ENCODE data around the gene CCDC85A. TPM values are rescaled to one million over a fixed set of nuclear protein-coding genes. Genes with fewer than 3 reads are reported as not detected.
"Not testable (repeated sequence)": the region's sequence is repeated elsewhere in the genome, so short reads cannot be mapped to it uniquely, and the experiment has no call there.

CCDC85A gene
- total RNA-seq, 1 donor from 2014 or later, result 0.70 TPM

- Mint-ChIP-seq H3K27ac (ENCODE audit: unreplicated experiment) (no peak overlapping the region), H3K27me3 (ENCODE audit: low read depth) (peaks cover 17% of the 10 kb centered on the region), H3K9me3 (ENCODE audit: low read depth) (no peaks in the 10 kb centered on the region), H3K36me3 (ENCODE audit: low read depth) (no peaks in the 10 kb centered on the region), H3K4me3 (ENCODE audit: unreplicated experiment) (no peak overlapping the region), H3K4me1 (ENCODE audit: low read depth) (no peaks in the 10 kb centered on the region)
- TF ChIP-seq, protein P1, sequence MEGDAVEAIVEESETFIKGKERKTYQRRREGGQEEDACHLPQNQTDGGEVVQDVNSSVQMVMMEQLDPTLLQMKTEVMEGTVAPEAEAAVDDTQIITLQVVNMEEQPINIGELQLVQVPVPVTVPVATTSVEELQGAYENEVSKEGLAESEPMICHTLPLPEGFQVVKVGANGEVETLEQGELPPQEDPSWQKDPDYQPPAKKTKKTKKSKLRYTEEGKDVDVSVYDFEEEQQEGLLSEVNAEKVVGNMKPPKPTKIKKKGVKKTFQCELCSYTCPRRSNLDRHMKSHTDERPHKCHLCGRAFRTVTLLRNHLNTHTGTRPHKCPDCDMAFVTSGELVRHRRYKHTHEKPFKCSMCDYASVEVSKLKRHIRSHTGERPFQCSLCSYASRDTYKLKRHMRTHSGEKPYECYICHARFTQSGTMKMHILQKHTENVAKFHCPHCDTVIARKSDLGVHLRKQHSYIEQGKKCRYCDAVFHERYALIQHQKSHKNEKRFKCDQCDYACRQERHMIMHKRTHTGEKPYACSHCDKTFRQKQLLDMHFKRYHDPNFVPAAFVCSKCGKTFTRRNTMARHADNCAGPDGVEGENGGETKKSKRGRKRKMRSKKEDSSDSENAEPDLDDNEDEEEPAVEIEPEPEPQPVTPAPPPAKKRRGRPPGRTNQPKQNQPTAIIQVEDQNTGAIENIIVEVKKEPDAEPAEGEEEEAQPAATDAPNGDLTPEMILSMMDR (IDR thresholded peaks at IDR 0.05), result no peak
- no peak for DNase-seq (ENCODE audit: low spot score)
Observed at GRCh38 chr2:56151841-56152240, 31.9 kb upstream of the CCDC85A start.

DNA sequence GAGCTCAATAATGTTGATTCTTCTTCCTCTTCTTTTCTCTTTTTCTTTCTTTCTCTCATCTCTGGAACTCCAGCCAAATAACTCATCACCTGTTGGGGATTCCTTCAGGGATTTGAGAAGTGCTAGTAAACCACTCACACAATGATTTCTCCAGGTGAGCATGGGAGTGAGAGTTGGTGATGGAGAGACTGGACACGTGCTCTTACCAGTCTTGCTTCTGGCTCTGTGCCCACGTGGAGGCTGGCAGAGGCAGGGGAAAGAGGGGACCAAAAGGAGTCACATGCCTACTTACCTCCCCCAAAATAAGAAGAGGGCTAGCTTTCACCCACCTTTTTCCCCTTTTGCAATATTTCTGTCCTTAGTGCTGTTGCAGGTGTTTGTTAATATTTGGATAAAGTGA is 28.6 kb upstream of the CCDC85A start:
- TF ChIP-seq, protein P1 (IDR thresholded peaks at IDR 0.05), result no peak
- no peak for DNase-seq (ENCODE audit: low spot score)
- Mint-ChIP-seq H3K27me3 (ENCODE audit: low read depth) (peaks cover 20% of the 10 kb centered on the region), H3K36me3 (ENCODE audit: low read depth) (no peaks in the 10 kb centered on the region), H3K27ac (ENCODE audit: unreplicated experiment) (no peak overlapping the region), H3K4me1 (ENCODE audit: low read depth) (no peaks in the 10 kb centered on the region), H3K9me3 (ENCODE audit: low read depth) (no peaks in the 10 kb centered on the region), H3K4me3 (ENCODE audit: unreplicated experiment) (no peak overlapping the region)

- peaks cover 15% of the 10 kb centered on the region for H3K27me3 Mint-ChIP-seq (ENCODE audit: low read depth)
Observed at GRCh38 chr2:56159875-56160274, 23.9 kb upstream of the CCDC85A start.

DNA sequence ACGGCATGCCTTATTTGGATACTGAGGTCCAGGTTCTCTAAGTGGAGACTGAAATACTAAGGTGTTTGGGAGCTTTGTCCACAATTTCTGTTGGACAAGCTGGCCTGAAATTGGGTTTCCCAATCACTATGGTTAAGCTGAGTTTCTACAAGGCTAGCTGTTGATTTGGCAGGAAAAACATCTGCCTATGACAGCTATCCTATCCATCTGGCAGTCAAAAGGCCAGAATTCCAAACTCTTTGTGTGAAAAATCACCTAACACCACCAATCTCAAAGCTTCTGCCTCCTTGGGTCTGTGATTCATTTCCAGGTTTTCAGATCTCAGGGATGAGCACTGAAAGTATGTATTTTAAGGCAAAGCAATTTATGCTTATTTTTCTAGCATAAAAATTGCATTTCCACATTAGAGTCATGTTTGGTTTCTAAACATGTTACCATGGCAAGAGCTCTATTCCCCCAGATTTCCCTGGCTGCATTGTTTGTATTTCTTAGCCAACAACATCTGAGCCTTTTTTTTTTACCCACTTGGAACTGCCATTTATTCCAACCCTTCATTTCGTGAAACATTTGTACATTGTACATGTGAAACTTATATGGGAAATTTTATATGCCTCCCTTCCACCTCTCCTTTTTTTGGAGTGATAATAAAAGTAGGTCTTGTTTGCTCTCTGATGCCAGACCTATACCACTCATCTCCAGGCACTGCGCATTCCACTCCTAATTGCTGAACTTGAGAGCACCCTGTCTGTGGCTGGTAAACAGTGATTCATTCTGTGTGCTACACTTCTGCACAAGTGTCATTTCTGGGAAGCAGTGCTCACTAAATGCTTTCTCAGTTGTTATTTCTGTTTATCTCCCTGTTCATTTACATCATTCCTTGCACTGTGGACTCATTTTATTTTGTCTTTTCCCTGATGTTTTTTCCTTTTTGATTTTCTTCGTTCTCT is 15.9 kb upstream of the CCDC85A start:
- Mint-ChIP-seq H3K4me3 (ENCODE audit: unreplicated experiment) (no peak overlapping the region), H3K27ac (ENCODE audit: unreplicated experiment) (no peak overlapping the region), H3K36me3 (ENCODE audit: low read depth) (no peaks in the 10 kb centered on the region), H3K4me1 (ENCODE audit: low read depth) (no peaks in the 10 kb centered on the region), H3K27me3 (ENCODE audit: low read depth) (peaks cover 31% of the 10 kb centered on the region), H3K9me3 (ENCODE audit: low read depth) (peaks cover 5% of the 10 kb centered on the region)
- DNase-seq (ENCODE audit: low spot score), result no peak
- TF ChIP-seq, protein P1 (IDR thresholded peaks at IDR 0.05), result no peak

More at GRCh38 chr2:56159875-56160274, 23.9 kb upstream of the CCDC85A start:
- not testable (repeated sequence) for DNase-seq (ENCODE audit: low spot score); H3K4me1 Mint-ChIP-seq (ENCODE audit: low read depth); H3K4me3 Mint-ChIP-seq (ENCODE audit: unreplicated experiment); H3K27ac Mint-ChIP-seq (ENCODE audit: unreplicated experiment); H3K9me3 Mint-ChIP-seq (ENCODE audit: low read depth); H3K36me3 Mint-ChIP-seq (ENCODE audit: low read depth)

- Mint-ChIP-seq H3K4me1 (ENCODE audit: low read depth) (no peaks in the 10 kb centered on the region), H3K27ac (ENCODE audit: unreplicated experiment) (no peak overlapping the region), H3K36me3 (ENCODE audit: low read depth) (no peaks in the 10 kb centered on the region), H3K9me3 (ENCODE audit: low read depth) (peaks cover 3% of the 10 kb centered on the region), H3K4me3 (ENCODE audit: unreplicated experiment) (no peak overlapping the region), H3K27me3 (ENCODE audit: low read depth) (peaks cover 29% of the 10 kb centered on the region)
- no peak for DNase-seq (ENCODE audit: low spot score)
- TF ChIP-seq, protein P1 (IDR thresholded peaks at IDR 0.05), result no peak
Observed at GRCh38 chr2:56169521-56169920, 14.3 kb upstream of the CCDC85A start.

Measured in chondrocyte (in vitro differentiated cells).